HG03571 (cell line): ENCODE data around the gene ISOC2.
"Not testable (repeated sequence)": the region's sequence is repeated elsewhere in the genome, so short reads cannot be mapped to it uniquely, and the experiment has no call there.

Experiments used
- ATAC-seq: cut with Tn5 transposase; IDR thresholded peaks from one replicate; pipeline ENCODE4 v1.9.1; 2021; ENCODE audit not compliant: unreplicated experiment

Gene ISOC2

GRCh38 chr19:55410168-55410567, 51.3 kb downstream of the ISOC2 start:
- no peak for ATAC-seq

- ATAC-seq = not testable (repeated sequence)
Observed at GRCh38 chr19:55409179-55409578, 52.3 kb downstream of the ISOC2 start.

- ATAC-seq = no peak
Observed at GRCh38 chr19:55408533-55408872, 52.9 kb downstream of the ISOC2 start.

GRCh38 chr19:55407800-55408532, 53.5 kb downstream of the ISOC2 start:
- ATAC-seq = peak; percentile 83

- peak; percentile 9 for ATAC-seq
Observed at GRCh38 chr19:55407550-55407799, 54.0 kb downstream of the ISOC2 start, which contains the start of gene UBE2S. Gene UBE2S, minus strand, starts transcription at chr19:55407788. Its CDS starts 199 bp downstream, at chr19:55407589.

GRCh38 chr19:55406826-55407549, 54.5 kb downstream of the ISOC2 start:
- ATAC-seq = peak; percentile 6

- ATAC-seq = no peak
Observed at GRCh38 chr19:55406091-55406825, 55.2 kb downstream of the ISOC2 start.

GRCh38 chr19:55405638-55406037, 55.8 kb downstream of the ISOC2 start:
- ATAC-seq = no peak
